RWPE2 (cell line): Measurements from ENCODE around the gene ARL5A.

Source experiments
- ATAC-seq: fragments of 200-7000 bp; cut with Tn5 transposase; 3 replicates; pipeline ENCODE4 v1.9.1; 2021; ENCODE audit warnings: low read depth
- DNase-seq: peaks from one replicate; pipeline ENCODE4 v3.0.0-alpha.2; 2020; ENCODE audit warnings: low spot score
- H3K27ac ChIP-seq: fragments of 450-650 bp; 2 replicates; pipeline ENCODE4 v1.5.1; 2017; ENCODE audit warnings: mild to moderate bottlenecking; ENCODE audit not compliant: poor library complexity, severe bottlenecking
- H3K27me3 ChIP-seq: fragments of 250-450 bp; sonication (Bioruptor Pico); 2 replicates; pipeline ENCODE4 v1.5.1; 2021; ENCODE audit warnings: mild to moderate bottlenecking, moderate library complexity; ENCODE audit not compliant: insufficient read depth, poor library complexity, severe bottlenecking
- H3K36me3 ChIP-seq: fragments of 250-450 bp; sonication (Bioruptor Pico); 2 replicates; pipeline ENCODE4 v1.5.1; 2020; ENCODE audit warnings: low read depth, mild to moderate bottlenecking, moderate library complexity
- H3K4me1 ChIP-seq: fragments of 250-450 bp; sonication (Bioruptor Pico); 2 replicates; pipeline ENCODE4 v1.5.1; 2021; ENCODE audit warnings: mild to moderate bottlenecking, moderate library complexity; ENCODE audit not compliant: insufficient read depth, poor library complexity, severe bottlenecking
- H3K4me3 ChIP-seq: fragments of 250-450 bp; sonication (Bioruptor Pico); 2 replicates; pipeline ENCODE4 v1.5.1; 2021; ENCODE audit warnings: mild to moderate bottlenecking, moderate library complexity; ENCODE audit not compliant: severe bottlenecking
- H3K9me3 ChIP-seq: fragments of 250-450 bp; sonication (Bioruptor Pico); 2 replicates; pipeline ENCODE4 v1.5.1; 2021; ENCODE audit warnings: mild to moderate bottlenecking, moderate library complexity; ENCODE audit not compliant: severe bottlenecking
- TF ChIP-seq, protein P1 (sequence below): fragments of 450-650 bp; IDR thresholded peaks from one replicate; pipeline ENCODE4 v1.5.1; 2017; ENCODE audit warnings: mild to moderate bottlenecking, moderate library complexity; ENCODE audit not compliant: poor library complexity, severe bottlenecking

ARL5A gene

DNA sequence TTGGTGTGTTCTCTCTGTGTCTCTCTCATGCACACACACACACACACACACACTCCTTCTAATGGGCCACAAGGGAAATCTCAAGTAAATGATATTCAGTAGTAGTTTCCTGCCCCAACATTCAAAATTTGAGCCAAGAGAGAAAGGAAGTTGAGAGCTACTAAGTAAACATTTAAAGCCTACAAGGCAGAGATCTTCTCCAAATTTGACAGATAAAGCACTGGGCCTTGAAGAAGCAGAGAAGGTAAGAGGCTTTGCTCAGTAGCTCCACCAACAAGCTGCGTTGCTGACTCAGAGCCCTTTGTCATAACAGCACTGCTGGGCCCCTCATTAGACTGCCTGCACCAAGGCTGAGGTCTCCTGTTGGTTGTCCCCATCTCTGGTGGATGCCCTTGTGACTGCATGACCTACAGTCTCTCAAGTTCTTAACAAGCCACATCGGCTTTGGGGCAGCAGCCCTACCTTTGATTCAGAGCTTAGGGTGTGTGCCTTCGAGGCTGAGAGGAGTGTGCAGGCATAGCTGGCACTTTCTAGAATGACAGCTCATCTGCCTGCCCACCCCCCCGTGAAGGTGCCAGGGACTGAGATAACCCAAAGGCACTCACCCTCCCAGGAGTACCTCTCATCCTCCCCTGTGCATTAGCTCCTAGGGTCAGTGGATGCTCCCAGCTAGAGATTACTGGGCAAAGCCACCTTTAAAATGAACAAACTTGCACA, 61.6 kb downstream of the ARL5A start:
- TF ChIP-seq, protein P1, sequence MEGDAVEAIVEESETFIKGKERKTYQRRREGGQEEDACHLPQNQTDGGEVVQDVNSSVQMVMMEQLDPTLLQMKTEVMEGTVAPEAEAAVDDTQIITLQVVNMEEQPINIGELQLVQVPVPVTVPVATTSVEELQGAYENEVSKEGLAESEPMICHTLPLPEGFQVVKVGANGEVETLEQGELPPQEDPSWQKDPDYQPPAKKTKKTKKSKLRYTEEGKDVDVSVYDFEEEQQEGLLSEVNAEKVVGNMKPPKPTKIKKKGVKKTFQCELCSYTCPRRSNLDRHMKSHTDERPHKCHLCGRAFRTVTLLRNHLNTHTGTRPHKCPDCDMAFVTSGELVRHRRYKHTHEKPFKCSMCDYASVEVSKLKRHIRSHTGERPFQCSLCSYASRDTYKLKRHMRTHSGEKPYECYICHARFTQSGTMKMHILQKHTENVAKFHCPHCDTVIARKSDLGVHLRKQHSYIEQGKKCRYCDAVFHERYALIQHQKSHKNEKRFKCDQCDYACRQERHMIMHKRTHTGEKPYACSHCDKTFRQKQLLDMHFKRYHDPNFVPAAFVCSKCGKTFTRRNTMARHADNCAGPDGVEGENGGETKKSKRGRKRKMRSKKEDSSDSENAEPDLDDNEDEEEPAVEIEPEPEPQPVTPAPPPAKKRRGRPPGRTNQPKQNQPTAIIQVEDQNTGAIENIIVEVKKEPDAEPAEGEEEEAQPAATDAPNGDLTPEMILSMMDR = no peak
- no peaks in the 10 kb centered on the region for H3K4me1 ChIP-seq
- no peaks in the 10 kb centered on the region for H3K27me3 ChIP-seq
- no peaks in the 10 kb centered on the region for H3K9me3 ChIP-seq
- H3K27ac ChIP-seq = no peak overlapping the region
- no peak overlapping the region for H3K4me3 ChIP-seq
- no peak for DNase-seq
- no peaks in the 10 kb centered on the region for H3K36me3 ChIP-seq
- ATAC-seq = no peak

DNA sequence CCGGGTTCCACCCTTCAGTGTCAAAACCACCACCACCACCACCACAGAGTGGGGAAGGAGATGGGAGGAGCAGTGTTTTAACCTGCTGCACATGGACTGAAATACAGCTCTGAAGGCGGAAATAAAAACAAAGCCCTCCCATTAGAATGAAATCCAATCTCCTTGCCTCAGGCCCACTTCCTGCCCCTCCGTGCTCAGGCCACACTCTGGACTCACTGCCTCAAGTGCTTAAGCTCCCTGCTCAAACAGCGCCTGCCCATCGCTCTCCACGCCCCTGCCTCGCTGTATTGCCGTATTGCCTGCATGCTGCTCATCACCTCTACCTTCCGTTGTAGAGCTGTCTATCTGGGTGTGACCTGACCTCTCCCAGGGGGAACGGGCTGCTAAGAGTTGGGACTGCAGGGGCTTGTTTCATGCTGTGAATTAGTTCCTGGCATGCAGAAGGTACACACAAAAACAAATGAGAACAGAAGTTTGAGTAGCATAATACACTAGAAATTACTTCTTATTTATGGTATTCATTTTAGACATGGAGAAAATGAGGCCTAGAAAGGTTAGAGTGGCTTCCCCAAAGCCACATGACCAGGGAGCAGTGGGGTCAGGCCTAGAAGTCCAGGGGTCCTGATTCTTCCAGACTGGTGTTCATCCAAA, 62.3 kb downstream of the ARL5A start:
- no peaks in the 10 kb centered on the region for H3K4me1 ChIP-seq
- TF ChIP-seq, protein P1 = no peak
- no peaks in the 10 kb centered on the region for H3K27me3 ChIP-seq
- H3K4me3 ChIP-seq = no peak overlapping the region
- no peak for ATAC-seq
- no peaks in the 10 kb centered on the region for H3K9me3 ChIP-seq
- no peak for DNase-seq
- H3K27ac ChIP-seq = no peak overlapping the region
- no peaks in the 10 kb centered on the region for H3K36me3 ChIP-seq

DNA sequence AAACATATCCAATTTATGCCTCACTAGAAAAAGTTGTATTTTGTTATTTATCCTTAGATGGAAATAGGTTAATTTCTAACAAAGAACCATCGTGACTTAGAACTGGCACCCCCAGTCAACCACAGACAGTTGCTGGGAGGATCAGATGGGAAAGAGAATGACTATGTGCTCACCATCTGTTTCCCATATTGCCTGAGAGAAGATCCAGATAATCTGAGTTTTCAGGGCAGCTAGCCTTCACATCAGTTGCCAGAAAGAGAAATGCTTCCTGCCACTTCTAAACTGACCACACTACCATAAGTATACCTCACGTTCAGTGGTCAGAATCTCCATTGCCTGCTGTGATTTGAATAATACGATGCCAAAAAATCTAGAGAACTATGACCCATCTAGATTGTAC, 65.5 kb downstream of the ARL5A start:
- Histone ChIP-seq H3K4me1 (no peaks in the 10 kb centered on the region), H3K36me3 (no peaks in the 10 kb centered on the region), H3K27me3 (no peaks in the 10 kb centered on the region), H3K4me3 (no peak overlapping the region), H3K9me3 (no peaks in the 10 kb centered on the region), H3K27ac (no peak overlapping the region)
- DNase-seq (no peak), ATAC-seq (no peak)
- TF ChIP-seq, protein P1 = no peak

DNA sequence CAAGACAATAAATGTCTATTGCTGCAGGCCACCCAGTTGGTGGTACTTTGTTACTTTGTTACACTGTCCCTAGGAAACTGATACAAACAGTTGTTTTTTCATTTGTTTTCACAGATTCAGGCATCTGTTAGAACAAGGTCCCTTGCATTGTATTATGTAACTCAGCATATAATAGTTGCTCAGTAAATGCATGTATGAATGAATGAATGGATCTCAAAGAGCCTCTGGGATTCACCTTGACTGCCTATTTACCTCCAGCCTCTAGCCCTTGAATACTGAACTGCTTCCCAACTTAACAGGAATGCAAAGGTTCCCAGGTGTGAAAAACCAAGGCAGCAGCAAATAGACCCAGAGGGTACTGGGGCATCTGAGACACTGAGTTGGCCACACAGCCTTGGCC, 66.5 kb downstream of the ARL5A start:
- Histone ChIP-seq H3K4me3 (no peak overlapping the region), H3K27ac (no peak overlapping the region), H3K36me3 (no peaks in the 10 kb centered on the region), H3K27me3 (no peaks in the 10 kb centered on the region), H3K9me3 (no peaks in the 10 kb centered on the region), H3K4me1 (no peaks in the 10 kb centered on the region)
- TF ChIP-seq, protein P1 = no peak
- ATAC-seq (no peak), DNase-seq (no peak)

DNA sequence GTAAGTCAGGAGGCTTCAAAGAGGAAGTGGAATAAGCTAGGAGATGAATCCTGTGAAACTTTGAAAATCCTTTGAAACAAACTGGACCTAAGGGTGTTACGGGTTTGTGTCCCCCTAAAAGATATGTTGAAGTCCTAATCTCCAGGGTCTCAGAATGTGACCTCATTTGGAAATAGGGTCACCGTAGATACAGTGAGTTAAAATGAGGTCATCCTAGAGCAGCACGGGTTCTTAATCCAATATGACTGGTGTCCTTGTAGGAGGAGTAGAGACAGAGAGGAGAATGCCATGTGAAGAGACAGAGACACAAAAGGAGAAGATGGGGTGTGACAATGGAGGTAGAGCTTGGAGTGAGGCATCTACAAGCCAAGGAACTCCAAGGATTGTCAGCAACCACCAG, 67.0 kb downstream of the ARL5A start:
- no peaks in the 10 kb centered on the region for H3K27me3 ChIP-seq
- no peak for ATAC-seq
- H3K4me1 ChIP-seq = no peaks in the 10 kb centered on the region
- no peak overlapping the region for H3K4me3 ChIP-seq
- TF ChIP-seq, protein P1 = no peak
- no peak overlapping the region for H3K27ac ChIP-seq
- H3K9me3 ChIP-seq = no peaks in the 10 kb centered on the region
- DNase-seq = no peak
- H3K36me3 ChIP-seq = no peaks in the 10 kb centered on the region
